Activated CD4-positive, alpha-beta T cell treated with anti-CD3 and anti-CD28 coated beads, Interleukin-2, amount 50 U/mL, for 24 hours (primary cell): ENCODE data around the gene SDR42E2.
A peak's percentile ranks its signal among the peaks of the same experiment; 100 is the strongest.
"Not testable (repeated sequence)": the region's sequence is repeated elsewhere in the genome, so short reads cannot be mapped to it uniquely, and the experiment has no call there.

Source experiments
- DNase-seq, 2 donors: peaks; one replicate each; pipeline ENCODE4 v3.0.0-alpha.2; 2020; ENCODE audit warnings: low read depth in 1 of 2, low spot score in 1 of 2

The SDR42E2 gene

GRCh38 chr16:22161401-22161800 lies 905 bp upstream of the SDR42E2 start:
- DNase-seq: no peak

GRCh38 chr16:22162656-22163009 lies 327 bp downstream of the SDR42E2 start:
- no peak for DNase-seq

DNA sequence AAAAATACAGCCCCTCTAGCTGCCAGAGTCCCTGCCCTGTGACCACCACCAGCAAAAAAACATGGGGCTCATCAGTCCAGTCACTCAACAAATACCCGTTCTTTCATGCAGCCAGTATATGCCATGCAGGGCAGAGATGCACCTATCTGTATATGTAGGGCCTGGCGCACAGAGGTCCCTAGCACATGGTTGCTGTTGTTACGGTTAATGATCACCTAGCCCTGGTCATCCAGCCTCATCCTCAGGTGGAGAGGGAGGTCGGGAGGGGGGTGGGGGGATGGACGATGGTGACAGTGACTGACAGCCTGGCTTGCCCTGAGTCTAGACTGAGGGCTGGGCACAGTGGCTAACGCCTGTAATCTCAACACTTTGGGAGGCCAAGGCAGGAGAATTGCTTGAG lies 1.5 kb downstream of the SDR42E2 start:
- no peak for DNase-seq

DNA sequence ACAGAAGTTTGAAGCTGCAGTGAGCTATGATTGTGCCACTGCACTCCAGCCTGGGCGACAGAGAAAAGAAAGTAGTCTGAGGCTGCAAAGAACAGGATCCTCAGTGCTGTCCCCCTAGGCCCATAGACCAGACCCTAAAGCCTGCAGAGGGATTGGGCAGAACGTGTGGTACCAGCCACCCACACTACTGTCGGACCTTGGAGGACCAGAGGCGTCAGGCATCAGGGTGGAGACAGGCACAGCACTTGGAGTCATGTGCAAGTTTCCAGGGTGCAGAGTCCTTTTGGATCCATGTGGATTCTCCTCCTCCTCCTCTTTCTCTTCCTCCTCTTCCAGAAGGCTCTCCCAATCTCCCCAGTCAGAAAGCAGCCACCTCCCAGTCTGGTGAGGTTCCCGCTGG lies 2.2 kb downstream of the SDR42E2 start:
- DNase-seq: no peak

- no peak for DNase-seq
Measured at GRCh38 chr16:22165508-22166285, 3.4 kb downstream of the SDR42E2 start.

- no peak for DNase-seq
Measured at GRCh38 chr16:22171953-22172352, 9.6 kb downstream of the SDR42E2 start.

GRCh38 chr16:22172642-22173041 lies 10.3 kb downstream of the SDR42E2 start:
- not testable (repeated sequence) for DNase-seq

DNA sequence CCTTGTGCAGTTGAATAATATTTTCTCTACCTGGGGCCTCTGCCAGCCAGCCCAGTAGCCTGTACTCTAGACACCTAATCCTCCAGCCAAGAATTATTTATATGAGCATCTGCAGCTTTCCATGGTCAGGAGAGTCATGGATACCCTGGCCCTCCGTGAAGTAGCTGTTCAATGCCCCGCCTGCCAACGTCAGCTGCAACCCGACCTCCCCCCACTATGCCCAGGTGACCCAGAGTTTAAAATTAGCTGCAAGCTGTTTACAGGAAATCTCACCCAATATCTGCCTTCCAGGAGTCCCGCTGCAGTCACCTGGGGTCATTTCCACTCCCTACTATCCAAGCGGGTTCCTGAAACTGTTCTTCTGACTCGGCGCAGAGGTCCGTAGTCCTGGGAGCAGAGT lies 12.3 kb downstream of the SDR42E2 start:
- DNase-seq: no peak

DNA sequence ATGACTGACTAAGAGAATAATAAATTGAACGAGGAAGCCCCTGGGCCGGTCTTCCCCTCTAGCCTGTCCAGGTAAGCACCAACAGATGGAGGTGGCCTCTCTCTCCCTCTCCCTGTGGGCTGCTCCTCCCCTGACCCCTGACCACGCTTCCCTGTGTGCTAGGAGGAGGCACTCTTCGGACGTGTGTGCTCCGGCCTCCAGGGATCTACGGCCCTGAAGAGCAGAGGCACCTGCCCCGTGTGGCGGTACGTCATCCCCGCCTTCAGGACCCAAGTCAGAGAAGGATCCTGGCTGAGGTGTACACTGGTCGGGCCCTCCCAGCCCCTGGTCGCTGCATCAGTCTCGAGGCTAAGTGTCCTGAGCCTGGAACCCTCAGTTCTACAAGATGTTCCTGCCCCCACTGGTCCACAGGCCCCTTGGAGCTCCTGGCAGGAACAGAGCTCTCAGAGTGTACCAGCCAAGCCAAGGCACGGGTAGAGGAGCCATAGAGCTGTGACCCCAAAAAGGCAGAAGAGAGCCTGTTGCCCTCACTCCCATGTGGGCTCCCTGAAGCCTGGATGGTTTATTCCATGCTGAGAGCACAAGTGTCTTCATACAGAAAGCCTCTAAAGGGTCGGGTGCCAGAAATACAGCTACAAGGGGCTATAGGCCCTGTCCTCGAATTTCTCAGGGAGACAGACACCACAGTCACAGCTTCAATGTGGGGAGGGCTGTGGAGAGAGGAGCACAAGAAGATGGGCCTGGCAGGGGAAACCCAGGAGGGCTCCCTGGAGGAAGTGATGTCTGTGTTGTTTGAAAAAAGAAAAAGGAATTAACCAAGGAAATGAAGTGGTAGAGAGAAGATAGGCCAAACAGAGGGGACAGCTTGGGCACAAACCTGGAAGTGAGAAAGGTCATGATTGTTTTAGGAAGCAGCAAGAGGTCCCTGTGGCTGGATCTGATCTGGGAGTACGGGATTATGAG lies 15.9 kb downstream of the SDR42E2 start:
- no peak for DNase-seq

DNA sequence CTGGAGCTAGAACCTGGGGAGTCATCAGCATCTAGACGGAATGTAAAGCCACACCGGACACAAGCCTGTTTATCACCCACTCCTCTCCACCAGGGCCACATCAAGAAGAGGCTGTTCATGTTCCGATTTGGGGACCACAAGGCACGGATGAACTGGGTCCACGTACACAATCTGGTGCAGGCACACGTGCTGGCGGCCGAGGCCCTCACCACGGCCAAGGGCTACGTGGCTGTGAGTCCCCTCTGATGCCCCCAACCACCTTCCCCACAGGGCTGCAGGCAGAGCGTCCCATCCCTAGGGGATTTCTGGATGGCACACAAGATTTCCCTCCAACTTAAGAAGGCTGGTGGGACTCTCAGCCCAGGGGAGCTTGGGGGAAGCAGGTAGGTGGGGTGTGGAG lies 19.1 kb downstream of the SDR42E2 start:
- no peak for DNase-seq

DNA sequence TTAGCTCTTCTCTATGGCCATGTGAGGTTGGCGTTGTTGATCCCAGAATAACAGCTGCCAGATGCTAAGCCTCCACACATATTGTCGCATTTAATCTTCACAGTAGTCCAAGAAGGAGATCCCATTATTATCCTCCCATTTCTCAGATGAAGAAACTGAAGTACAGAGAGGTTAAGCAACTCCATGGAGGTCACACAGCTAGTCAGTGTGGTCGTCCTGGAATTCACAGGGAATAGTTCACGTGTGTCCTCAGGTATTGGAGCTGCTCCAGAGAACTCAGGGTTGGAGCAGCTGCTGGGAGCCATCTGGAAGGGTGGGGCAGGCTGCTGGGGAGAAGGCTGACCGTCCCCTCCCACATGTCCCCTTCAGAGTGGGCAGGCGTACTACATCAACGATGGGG lies 19.5 kb downstream of the SDR42E2 start:
- no peak for DNase-seq

GRCh38 chr16:22183335-22183734 lies 21.0 kb downstream of the SDR42E2 start:
- DNase-seq: no peak

- no peak for DNase-seq
Measured at GRCh38 chr16:22183901-22184614, 21.8 kb downstream of the SDR42E2 start.

- no peak for DNase-seq
Measured at GRCh38 chr16:22184615-22184968, 22.3 kb downstream of the SDR42E2 start.

GRCh38 chr16:22186517-22186916 lies 24.2 kb downstream of the SDR42E2 start:
- no peak for DNase-seq

DNA sequence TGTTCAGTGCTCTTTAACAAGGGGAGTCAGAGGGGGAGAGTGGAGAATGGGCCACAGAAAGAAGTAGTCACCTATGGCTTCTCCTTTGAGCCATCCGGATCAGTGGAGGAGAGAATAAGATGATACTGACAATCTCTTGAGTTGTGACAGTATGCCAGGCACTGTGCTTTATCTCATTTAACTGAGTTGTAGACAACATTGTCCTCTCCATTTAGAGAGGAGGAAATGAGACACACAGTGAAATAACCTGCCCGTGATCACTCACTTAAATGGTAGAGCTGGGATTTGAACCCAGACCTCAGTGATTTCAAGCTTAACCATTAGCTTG lies 25.9 kb downstream of the SDR42E2 start:
- no peak for DNase-seq

- peak in 1 of 2 donors; percentile 24 for DNase-seq
Measured at GRCh38 chr16:22188595-22189442, 26.5 kb downstream of the SDR42E2 start.

DNA sequence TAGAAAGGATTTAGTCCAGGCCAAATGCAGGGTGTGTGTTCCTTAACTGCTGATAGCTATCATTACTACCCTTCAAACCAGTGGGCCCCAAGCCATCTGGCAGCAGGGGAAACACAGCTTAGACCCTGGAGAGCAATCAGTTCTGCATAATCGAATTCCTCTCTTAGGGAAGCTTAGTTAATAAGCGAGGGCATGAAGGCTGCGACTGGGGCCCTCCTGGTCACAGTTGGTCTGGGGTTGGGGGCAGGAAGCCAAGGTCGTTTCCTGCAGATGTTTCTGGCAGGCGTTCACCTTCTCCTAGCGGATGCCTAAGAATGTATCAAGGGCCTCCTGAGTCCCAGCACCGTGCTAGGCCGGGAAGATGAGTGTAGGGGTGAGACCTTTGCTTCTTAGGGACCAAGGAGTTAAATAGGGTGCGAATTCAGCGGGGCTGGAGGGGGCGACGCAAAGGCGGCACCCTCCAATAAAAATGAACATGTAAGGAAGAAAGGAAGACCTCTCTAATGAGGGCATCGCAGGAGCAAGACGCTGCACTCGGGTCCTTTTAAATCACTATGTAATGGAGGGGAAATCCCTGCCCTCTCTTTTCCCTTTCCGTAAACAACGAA lies 27.3 kb downstream of the SDR42E2 start:
- no peak for DNase-seq

GRCh38 chr16:22190081-22190775 lies 27.9 kb downstream of the SDR42E2 start:
- peak; percentile 78 to 99 for DNase-seq
